H1 (cell line): Measurements from ENCODE around the gene TAS2R13. TPM values are rescaled to one million over a fixed set of nuclear protein-coding genes. Genes with fewer than 3 reads are reported as not detected.

Source experiments
- CTCF ChIA-PET: fragments of 300-600 bp; sonication (Branson Sonifier 250); formaldehyde crosslinking; loops from one replicate; lab custom pipeline; 2021; ENCODE audit not compliant: partially characterized antibody; lab: Charles Lee
- POLR2A ChIA-PET: fragments of 300-600 bp; sonication (Branson Sonifier 250); formaldehyde crosslinking; loops from one replicate; lab custom pipeline; 2021; ENCODE audit warnings: inconsistent platforms; ENCODE audit not compliant: partially characterized antibody; lab: Charles Lee
- DNase-seq, 2 experiments: peaks; one replicate each; pipeline versions ENCODE4 v3.0.0 to v3.0.0-alpha.2; 2010 to 2022; ENCODE audit warnings: low spot score in 2 of 2, low read depth in 1 of 2, mixed read lengths in 1 of 2
- FAIRE-seq: peaks from 2 replicates; lab custom pipeline; 2011; peaks lifted over from hg19 to GRCh38; lab: Jason Lieb, UNC
- H2AFZ ChIP-seq: 2 replicates; pipeline ENCODE4 v1.8.1; 2012; ENCODE audit warnings: low read length, inconsistent platforms
- H2AK5ac ChIP-seq: 2 replicates; pipeline ENCODE4 v1.6.1; 2013; ENCODE audit warnings: low read depth, low read length
- H2BK120ac ChIP-seq: replicated peaks from 2 replicates; pipeline ENCODE3; 2013; ENCODE audit warnings: low read depth, low read length, inconsistent platforms
- H2BK12ac ChIP-seq: 2 replicates; pipeline ENCODE4 v1.6.1; 2013; ENCODE audit warnings: low read depth, low read length
- H2BK15ac ChIP-seq: 2 replicates; pipeline ENCODE4 v1.6.1; 2013; ENCODE audit warnings: low read length
- H2BK20ac ChIP-seq: 2 replicates; pipeline ENCODE4 v1.6.1; 2013; ENCODE audit warnings: low read length
- H2BK5ac ChIP-seq: 2 replicates; pipeline ENCODE4 v1.6.1; 2013; ENCODE audit warnings: low read depth, low read length
- H3K14ac ChIP-seq: 2 replicates; pipeline ENCODE4 v1.6.1; 2013; ENCODE audit warnings: inconsistent platforms; ENCODE audit not compliant: insufficient read length
- H3K18ac ChIP-seq: 2 replicates; pipeline ENCODE4 v1.6.1; 2013; ENCODE audit warnings: low read length; ENCODE audit errors: extremely low read depth
- H3K23ac ChIP-seq: 2 replicates; pipeline ENCODE4 v1.6.1; 2013; ENCODE audit warnings: inconsistent platforms; ENCODE audit not compliant: insufficient read length
- H3K23me2 ChIP-seq: 2 replicates; pipeline ENCODE4 v1.6.1; 2013; ENCODE audit warnings: low read depth, low read length
- H3K27ac ChIP-seq: 2 replicates; pipeline ENCODE4 v1.6.1; 2011; ENCODE audit warnings: low read depth, low read length, inconsistent platforms
- H3K27me3 ChIP-seq, 4 experiments: replicated peaks in 1 of 4; 1 replicate in 1 of 4; 2 replicates in 3 of 4; pipeline versions ENCODE4 v1.6.1 to v1.8.1; 2011 to 2013; ENCODE audit warnings: low read length in 3 of 4, mild to moderate bottlenecking in 3 of 4, inconsistent platforms in 2 of 4, mixed read lengths in 2 of 4, moderate library complexity in 1 of 4; ENCODE audit not compliant: control insufficient read depth in 3 of 4, insufficient read depth in 3 of 4; ENCODE audit errors: extremely low read depth in 1 of 4
- H3K36me3 ChIP-seq, 4 experiments: 2 replicates each; pipeline versions ENCODE4 v1.6.1 to v1.8.1; 2011 to 2013; ENCODE audit warnings: mild to moderate bottlenecking in 4 of 4, low read length in 3 of 4, moderate library complexity in 2 of 4, control low read depth in 1 of 4, inconsistent platforms in 1 of 4; ENCODE audit not compliant: insufficient read depth in 4 of 4, control insufficient read depth in 2 of 4
- H3K4ac ChIP-seq: replicated peaks from 2 replicates; pipeline ENCODE3; 2013; ENCODE audit warnings: low read length, low read depth, mixed read lengths, inconsistent platforms; ENCODE audit not compliant: insufficient read length
- H3K4me1 ChIP-seq, 4 experiments: replicated peaks in 1 of 4; 1 replicate in 1 of 4; 2 replicates in 3 of 4; pipeline versions ENCODE4 v1.6.1 to v1.8.1; 2011 to 2013; ENCODE audit warnings: low read length in 3 of 4, inconsistent platforms in 2 of 4, mixed read lengths in 1 of 4; ENCODE audit not compliant: insufficient read depth in 4 of 4, control insufficient read depth in 3 of 4
- H3K4me2 ChIP-seq, 2 experiments: 2 replicates each; pipeline versions ENCODE4 v1.6.1 to v1.8.1; 2011 to 2013; ENCODE audit warnings: low read depth in 2 of 2, low read length in 2 of 2, control low read depth in 1 of 2, inconsistent platforms in 1 of 2, mild to moderate bottlenecking in 1 of 2; ENCODE audit not compliant: insufficient read depth in 1 of 2
- H3K4me3 ChIP-seq, 4 experiments: fragments of 200-600, 300-600 bp in 1 of 4; sonication (generic), shearing (Covaris generic), sonication (Bioruptor Twin) in 1 of 4; 2 replicates each; pipeline versions ENCODE4 v1.5.1 to v1.8.1; 2011 to 2016; ENCODE audit warnings: low read length in 4 of 4, low read depth in 3 of 4, control low read depth in 2 of 4, inconsistent platforms in 2 of 4, mild to moderate bottlenecking in 2 of 4, mixed read lengths in 1 of 4, moderate library complexity in 1 of 4; ENCODE audit not compliant: insufficient read depth in 2 of 4; ENCODE audit errors: extremely low read depth in 1 of 4
- H3K56ac ChIP-seq: replicated peaks from 2 replicates; pipeline ENCODE3; 2013; ENCODE audit warnings: low read depth, mild to moderate bottlenecking, mixed read lengths, low read length, inconsistent platforms; ENCODE audit not compliant: insufficient read length
- H3K79me1 ChIP-seq: 2 replicates; pipeline ENCODE4 v1.6.1; 2013; ENCODE audit warnings: low read depth, low read length, control low read depth
- H3K79me2 ChIP-seq, 2 experiments: 2 replicates each; pipeline versions ENCODE4 v1.6.1 to v1.8.1; 2012 to 2013; ENCODE audit warnings: low read length in 2 of 2, mild to moderate bottlenecking in 2 of 2, inconsistent platforms in 1 of 2; ENCODE audit not compliant: insufficient read depth in 2 of 2, control insufficient read depth in 1 of 2
- H3K9ac ChIP-seq, 4 experiments: replicated peaks in 1 of 4; 1 replicate in 1 of 4; 2 replicates in 3 of 4; pipeline versions ENCODE4 v1.6.1 to v1.8.1; 2011 to 2013; ENCODE audit warnings: low read depth in 3 of 4, low read length in 3 of 4, control low read depth in 2 of 4, mild to moderate bottlenecking in 2 of 4, moderate library complexity in 2 of 4, inconsistent platforms in 1 of 4; ENCODE audit errors: extremely low read depth in 1 of 4
- H3K9me3 ChIP-seq, 2 experiments: 2 replicates each; pipeline versions ENCODE4 v1.6.1 to v1.8.1; 2012 to 2013; ENCODE audit warnings: mild to moderate bottlenecking in 2 of 2, moderate library complexity in 2 of 2, control low read depth in 1 of 2, inconsistent platforms in 1 of 2, low read depth in 1 of 2, low read length in 1 of 2, mixed read lengths in 1 of 2; ENCODE audit not compliant: insufficient read depth in 2 of 2
- H4K20me1 ChIP-seq, 2 experiments: replicated peaks in 1 of 2; 2 replicates each; pipeline versions ENCODE3 to v1.8.1; 2011 to 2013; ENCODE audit warnings: inconsistent platforms in 2 of 2, low read length in 2 of 2, mild to moderate bottlenecking in 1 of 2; ENCODE audit not compliant: insufficient read depth in 2 of 2, control insufficient read depth in 1 of 2
- H4K5ac ChIP-seq: 2 replicates; pipeline ENCODE4 v1.6.1; 2013; ENCODE audit warnings: low read length, low read depth, mixed read lengths, inconsistent platforms; ENCODE audit not compliant: insufficient read length
- H4K8ac ChIP-seq: 2 replicates; pipeline ENCODE4 v1.8.0; 2013; ENCODE audit warnings: mild to moderate bottlenecking, moderate library complexity, low read length, inconsistent platforms; ENCODE audit not compliant: insufficient read depth; ENCODE audit errors: extremely low read depth
- H4K91ac ChIP-seq: replicated peaks from 2 replicates; pipeline ENCODE3; 2013; ENCODE audit warnings: low read length, mixed read lengths, inconsistent platforms; ENCODE audit not compliant: insufficient read length
- CEBPB ChIP-seq: IDR thresholded peaks from 2 replicates; pipeline ENCODE4 v1.6.1; 2012; ENCODE audit warnings: low read depth, low read length
- SP1 ChIP-seq: IDR thresholded peaks from 2 replicates; pipeline ENCODE4 v1.6.1; 2011; ENCODE audit warnings: low read depth, low read length
- WGBS, 2 experiments: shearing (Covaris generic) in 1 of 2; methylation state at CpG; one replicate each; pipeline versions ENCODE4 v1.1.6 to v1.1.7; 2013 to 2015; ENCODE audit warnings: low lambda C conversion rate in 2 of 2, mixed read lengths in 2 of 2, inconsistent platforms in 1 of 2, low coverage in 1 of 2, missing lambda C conversion rate in 1 of 2; ENCODE audit not compliant: insufficient replicate concordance in 2 of 2, insufficient coverage in 1 of 2, insufficient read length in 1 of 2; ENCODE audit errors: extremely low coverage in 1 of 2, missing lambda C conversion rate in 1 of 2; 5-methylcytosine and 5-hydroxymethylcytosine counted together
- polyA plus RNA-seq, 7 experiments: library from polyadenylated mRNA; depleted of rRNA in 3 of 7; stranded (reverse) in 5 of 7; unstranded in 2 of 7; fragments of >200 nt in 5 of 7; fragments of 200-250 nt in 2 of 7; gene quantifications; 1 replicate in 5 of 7; 2 replicates in 1 of 7; 4 replicates in 1 of 7; pipeline versions ENCODE4 v1.2.1 to v1.2.3, GENCODE V29; 2011 to 2013; ENCODE audit warnings: missing spikeins in 2 of 7, mixed read lengths in 2 of 7
- total RNA-seq: library from RNA; stranded (reverse); fragmentation: NEBNext Ultra II Directional; extraction: Animal tissue kit (Norgen Biotek cat#: 25700); gene quantifications from 2 replicates; pipeline ENCODE4 v1.2.1, GENCODE V29; 2021

The TAS2R13 gene
- total and polyA plus RNA-seq, 2 of the 8 experiments (the other 6 are each of a cell fraction or from before 2014, with no cell fraction given), result 0.09 to 0.17 TPM

- POLR2A ChIA-PET, result interaction anchor here (0.7 kb wide), 1 partner anchor 329 kb away, joined by 3 read pairs; the partner anchor contains the start of gene MAGOHB
- Histone ChIP-seq H2AK5ac (no peak overlapping the region), H2AFZ (no peak overlapping the region), H2BK12ac (no peak overlapping the region), H3K36me3 (peaks cover 0 to 2% (median 0%) of the 10 kb centered on the region in 4 experiments; a peak in 2 of 8 replicates), H3K56ac (no peak overlapping the region), H3K79me2 (no peaks in the 10 kb centered on the region), H3K27me3 (no peaks in the 10 kb centered on the region), H2BK5ac (no peak overlapping the region), H4K8ac (no peak overlapping the region), H3K18ac (no peak overlapping the region), H2BK15ac (no peak overlapping the region), H3K4ac (no peak overlapping the region), H3K23me2 (no peaks in the 10 kb centered on the region), H4K5ac (no peak overlapping the region), H3K4me3 (no peak overlapping the region), H3K14ac (no peak overlapping the region), H4K91ac (no peak overlapping the region), H3K79me1 (no peaks in the 10 kb centered on the region; the same call in 1 of the 2 replicates), H2BK20ac (no peak overlapping the region), H3K23ac (no peak overlapping the region), H3K9ac (no peak overlapping the region), H3K27ac (no peak overlapping the region), H3K9me3 (peaks cover 8 to 16% of the 10 kb centered on the region in 2 experiments; a peak in 3 of 4 replicates), H4K20me1 (no peaks in the 10 kb centered on the region), H3K4me1 (peaks cover 0 to 5% (median 0%) of the 10 kb centered on the region in 4 experiments; a peak in 3 of 7 replicates), H3K4me2 (no peak overlapping the region), H2BK120ac (no peak overlapping the region)
- DNase-seq, result no peak
- no peak for FAIRE-seq
- WGBS, 2 experiments, result 85% methylated on average over 2 of the region's 2 CpGs; no CpG with 5 or more reads in 1 of the 2 experiments
- CTCF ChIA-PET, result interaction anchor here (0.9 to 2.0 kb wide), 5 partner anchors 9 to 543 kb away, joined by 3 to 8 read pairs (median 4); no protein-coding TSS in a partner anchor
- TF ChIP-seq CEBPB, result no peak
- TF ChIP-seq SP1, result no peak
Observed at GRCh38 chr12:10943167-10943566, 33.8 kb upstream of the TAS2R13 start.
